PFSK-1 (cell line): ENCODE measurements around the gene MBL2.

Experiments
- POLR2AphosphoS5 ChIP-seq: IDR thresholded peaks from 2 replicates; pipeline ENCODE4 v1.6.1; 2012; ENCODE audit warnings: low read depth, mild to moderate bottlenecking, control low read depth, low read length, moderate library complexity
- SIN3A ChIP-seq: IDR thresholded peaks from 2 replicates; pipeline ENCODE4 v1.6.1; 2012; ENCODE audit warnings: mild to moderate bottlenecking, low read length, moderate library complexity, borderline replicate concordance; ENCODE audit not compliant: insufficient read depth
- TF ChIP-seq, protein P1 (sequence below), 2 experiments: IDR thresholded peaks; 2 replicates each; pipeline versions ENCODE4 v1.6.1 to v1.8.0; 2011 to 2012; ENCODE audit warnings: low read depth in 2 of 2, low read length in 2 of 2, control low read depth in 1 of 2, inconsistent platforms in 1 of 2, mild to moderate bottlenecking in 1 of 2, moderate library complexity in 1 of 2; ENCODE audit not compliant: insufficient read depth in 1 of 2

DNA sequence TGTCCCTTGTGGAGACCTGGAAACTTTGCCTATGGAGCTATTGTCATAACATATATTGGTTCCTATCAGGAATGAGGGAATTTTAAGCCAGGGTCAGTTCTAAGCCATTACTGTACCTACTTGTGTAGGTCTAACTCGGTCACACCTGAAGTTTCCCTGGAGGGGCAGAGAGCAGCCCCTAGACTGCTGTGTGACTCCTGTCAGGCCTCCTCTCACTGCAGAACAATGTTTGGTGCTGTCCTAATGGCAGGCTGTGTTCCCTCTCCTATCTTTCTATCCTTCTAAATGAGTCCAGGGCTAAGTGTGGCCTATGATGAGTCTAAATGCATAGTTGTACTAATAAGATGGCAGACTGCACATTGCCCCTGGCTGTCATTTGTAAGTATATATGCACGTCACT, 14.2 kb downstream of the MBL2 start:
- TF ChIP-seq POLR2AphosphoS5 = no peak
- TF ChIP-seq, protein P1, sequence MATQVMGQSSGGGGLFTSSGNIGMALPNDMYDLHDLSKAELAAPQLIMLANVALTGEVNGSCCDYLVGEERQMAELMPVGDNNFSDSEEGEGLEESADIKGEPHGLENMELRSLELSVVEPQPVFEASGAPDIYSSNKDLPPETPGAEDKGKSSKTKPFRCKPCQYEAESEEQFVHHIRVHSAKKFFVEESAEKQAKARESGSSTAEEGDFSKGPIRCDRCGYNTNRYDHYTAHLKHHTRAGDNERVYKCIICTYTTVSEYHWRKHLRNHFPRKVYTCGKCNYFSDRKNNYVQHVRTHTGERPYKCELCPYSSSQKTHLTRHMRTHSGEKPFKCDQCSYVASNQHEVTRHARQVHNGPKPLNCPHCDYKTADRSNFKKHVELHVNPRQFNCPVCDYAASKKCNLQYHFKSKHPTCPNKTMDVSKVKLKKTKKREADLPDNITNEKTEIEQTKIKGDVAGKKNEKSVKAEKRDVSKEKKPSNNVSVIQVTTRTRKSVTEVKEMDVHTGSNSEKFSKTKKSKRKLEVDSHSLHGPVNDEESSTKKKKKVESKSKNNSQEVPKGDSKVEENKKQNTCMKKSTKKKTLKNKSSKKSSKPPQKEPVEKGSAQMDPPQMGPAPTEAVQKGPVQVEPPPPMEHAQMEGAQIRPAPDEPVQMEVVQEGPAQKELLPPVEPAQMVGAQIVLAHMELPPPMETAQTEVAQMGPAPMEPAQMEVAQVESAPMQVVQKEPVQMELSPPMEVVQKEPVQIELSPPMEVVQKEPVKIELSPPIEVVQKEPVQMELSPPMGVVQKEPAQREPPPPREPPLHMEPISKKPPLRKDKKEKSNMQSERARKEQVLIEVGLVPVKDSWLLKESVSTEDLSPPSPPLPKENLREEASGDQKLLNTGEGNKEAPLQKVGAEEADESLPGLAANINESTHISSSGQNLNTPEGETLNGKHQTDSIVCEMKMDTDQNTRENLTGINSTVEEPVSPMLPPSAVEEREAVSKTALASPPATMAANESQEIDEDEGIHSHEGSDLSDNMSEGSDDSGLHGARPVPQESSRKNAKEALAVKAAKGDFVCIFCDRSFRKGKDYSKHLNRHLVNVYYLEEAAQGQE (IDR thresholded peaks at IDR 0.05; ENCODE audit: insufficient read depth in 1 of 2, low read depth in 2 of 2, low read length in 2 of 2) = no peak
- no peak for TF ChIP-seq SIN3A
